C4-2B (cell line): ENCODE results near the gene WNT7B.

Experiments
- ZFX ChIP-seq: fragments of 450-650 bp; IDR thresholded peaks from 2 replicates; pipeline ENCODE4 v1.6.1; 2017
- TF ChIP-seq, protein P1 (sequence below): fragments of 450-650 bp; conservative IDR thresholded peaks from 2 replicates; pipeline ENCODE4 v1.5.1; 2017; ENCODE audit warnings: mild to moderate bottlenecking

DNA sequence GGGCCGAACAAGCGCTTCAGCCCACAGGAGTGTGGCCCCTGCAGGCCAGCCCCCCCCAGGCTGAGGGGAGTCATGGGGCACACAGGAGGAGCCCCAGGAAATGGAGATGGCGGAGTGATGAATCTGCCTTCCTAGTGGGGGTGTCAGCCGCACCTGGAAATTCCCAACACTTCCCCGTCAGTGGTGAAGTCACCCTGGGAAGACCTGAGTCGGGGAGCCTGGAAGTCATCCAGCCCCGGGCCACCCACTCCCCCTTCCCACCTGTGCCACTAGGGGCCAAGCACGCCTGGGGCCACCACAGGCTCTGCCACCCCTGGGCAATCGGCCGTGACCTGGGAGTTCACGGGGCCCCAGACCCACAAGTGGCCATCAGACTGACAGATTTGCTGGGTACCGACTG is 12.6 kb downstream of the WNT7B start:
- TF ChIP-seq, protein P1, sequence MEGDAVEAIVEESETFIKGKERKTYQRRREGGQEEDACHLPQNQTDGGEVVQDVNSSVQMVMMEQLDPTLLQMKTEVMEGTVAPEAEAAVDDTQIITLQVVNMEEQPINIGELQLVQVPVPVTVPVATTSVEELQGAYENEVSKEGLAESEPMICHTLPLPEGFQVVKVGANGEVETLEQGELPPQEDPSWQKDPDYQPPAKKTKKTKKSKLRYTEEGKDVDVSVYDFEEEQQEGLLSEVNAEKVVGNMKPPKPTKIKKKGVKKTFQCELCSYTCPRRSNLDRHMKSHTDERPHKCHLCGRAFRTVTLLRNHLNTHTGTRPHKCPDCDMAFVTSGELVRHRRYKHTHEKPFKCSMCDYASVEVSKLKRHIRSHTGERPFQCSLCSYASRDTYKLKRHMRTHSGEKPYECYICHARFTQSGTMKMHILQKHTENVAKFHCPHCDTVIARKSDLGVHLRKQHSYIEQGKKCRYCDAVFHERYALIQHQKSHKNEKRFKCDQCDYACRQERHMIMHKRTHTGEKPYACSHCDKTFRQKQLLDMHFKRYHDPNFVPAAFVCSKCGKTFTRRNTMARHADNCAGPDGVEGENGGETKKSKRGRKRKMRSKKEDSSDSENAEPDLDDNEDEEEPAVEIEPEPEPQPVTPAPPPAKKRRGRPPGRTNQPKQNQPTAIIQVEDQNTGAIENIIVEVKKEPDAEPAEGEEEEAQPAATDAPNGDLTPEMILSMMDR, result no peak
- no peak for TF ChIP-seq ZFX
